NOMO-1 treated with dmso at 0.1 percent for 144 hours (cell line): ENCODE data around the gene HES5.
"Not testable (repeated sequence)": the region's sequence is repeated elsewhere in the genome, so short reads cannot be mapped to it uniquely, and the experiment has no call there.

Experiments
- DNase-seq: peaks from one replicate; lab custom pipeline; 2025; ENCODE audit not compliant: unreplicated experiment; lab: John Stamatoyannopoulos, UW

The HES5 gene, protein sequence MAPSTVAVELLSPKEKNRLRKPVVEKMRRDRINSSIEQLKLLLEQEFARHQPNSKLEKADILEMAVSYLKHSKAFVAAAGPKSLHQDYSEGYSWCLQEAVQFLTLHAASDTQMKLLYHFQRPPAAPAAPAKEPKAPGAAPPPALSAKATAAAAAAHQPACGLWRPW

DNA sequence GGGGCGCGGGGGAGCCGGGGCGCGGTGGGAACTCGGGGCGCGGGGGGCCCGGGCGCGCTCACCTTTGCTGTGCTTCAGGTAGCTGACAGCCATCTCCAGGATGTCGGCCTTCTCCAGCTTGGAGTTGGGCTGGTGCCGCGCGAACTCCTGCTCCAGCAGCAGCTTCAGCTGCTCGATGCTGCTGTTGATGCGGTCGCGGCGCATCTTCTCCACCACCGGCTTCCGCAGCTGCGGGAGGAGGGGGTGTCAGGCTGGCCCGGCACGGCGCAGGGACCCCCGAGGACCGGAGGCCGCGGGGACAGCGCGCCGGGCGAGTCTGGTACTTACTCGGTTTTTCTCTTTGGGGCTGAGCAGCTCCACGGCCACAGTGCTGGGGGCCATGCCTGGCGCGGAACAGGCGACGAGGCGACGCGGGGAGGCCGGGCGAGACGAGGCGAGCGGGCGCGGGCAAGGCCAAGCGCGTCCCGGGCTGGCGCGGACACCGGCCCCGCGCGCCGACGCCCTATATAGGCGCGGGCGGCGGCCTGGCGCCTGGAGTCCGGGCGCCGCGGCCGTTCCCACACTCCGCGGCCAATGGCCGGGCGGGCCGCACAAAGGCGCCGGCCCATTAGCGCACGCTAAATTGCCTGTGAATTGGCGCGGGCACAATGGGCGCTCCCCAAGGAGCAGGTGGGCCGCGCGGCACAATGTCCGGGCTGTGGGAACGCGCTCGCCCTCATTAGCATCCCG, at the start of gene HES5:
Gene HES5, minus strand, starts transcription at position 480 of the 729 bp plus-strand sequence. Its CDS starts 99 bp downstream, at position 381.
- no peak for DNase-seq

DNA sequence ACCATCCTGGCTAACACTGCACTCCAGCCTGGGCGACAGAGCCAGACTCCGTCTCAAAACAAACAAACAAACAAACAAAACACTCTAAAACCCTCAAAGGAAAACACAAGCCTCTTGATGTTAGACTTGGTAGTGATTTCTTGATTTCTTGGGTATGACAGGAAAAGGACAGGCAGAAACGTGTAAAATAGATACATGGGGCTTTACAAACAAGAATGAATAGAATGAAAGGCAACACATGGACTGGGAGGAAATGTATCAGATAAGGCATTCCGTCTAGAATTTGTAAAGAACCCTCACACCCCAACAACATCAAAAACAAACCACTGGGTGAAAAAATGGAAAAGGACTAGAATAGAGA, 48.7 kb upstream of the HES5 start:
- DNase-seq = no peak

DNA sequence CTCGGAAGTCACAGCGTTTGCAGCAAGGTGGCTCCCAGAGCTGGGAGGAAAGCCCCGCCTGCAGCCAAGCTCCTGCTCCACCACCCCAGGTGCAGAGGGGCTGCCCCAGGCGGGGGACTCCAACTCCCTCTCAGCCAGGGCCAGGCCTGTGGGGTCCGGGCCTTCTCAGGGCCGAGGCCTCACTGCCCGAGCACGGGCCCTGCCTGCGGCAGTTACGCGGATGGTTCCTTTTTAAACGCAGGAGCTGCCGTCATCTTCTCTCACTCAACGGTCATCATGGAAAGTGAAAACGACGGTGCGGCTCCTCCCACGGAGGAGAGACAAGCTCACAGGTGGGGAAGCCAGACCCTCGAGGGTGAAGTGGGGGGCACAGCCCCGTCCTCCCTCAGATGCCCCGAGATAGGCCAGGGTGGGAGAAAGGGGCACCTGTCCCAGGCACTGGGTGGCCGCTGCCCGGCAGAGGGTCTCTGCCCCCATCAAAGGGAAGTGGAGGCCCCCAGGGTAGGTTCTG, 47.6 kb upstream of the HES5 start:
- DNase-seq = not testable (repeated sequence)

DNA sequence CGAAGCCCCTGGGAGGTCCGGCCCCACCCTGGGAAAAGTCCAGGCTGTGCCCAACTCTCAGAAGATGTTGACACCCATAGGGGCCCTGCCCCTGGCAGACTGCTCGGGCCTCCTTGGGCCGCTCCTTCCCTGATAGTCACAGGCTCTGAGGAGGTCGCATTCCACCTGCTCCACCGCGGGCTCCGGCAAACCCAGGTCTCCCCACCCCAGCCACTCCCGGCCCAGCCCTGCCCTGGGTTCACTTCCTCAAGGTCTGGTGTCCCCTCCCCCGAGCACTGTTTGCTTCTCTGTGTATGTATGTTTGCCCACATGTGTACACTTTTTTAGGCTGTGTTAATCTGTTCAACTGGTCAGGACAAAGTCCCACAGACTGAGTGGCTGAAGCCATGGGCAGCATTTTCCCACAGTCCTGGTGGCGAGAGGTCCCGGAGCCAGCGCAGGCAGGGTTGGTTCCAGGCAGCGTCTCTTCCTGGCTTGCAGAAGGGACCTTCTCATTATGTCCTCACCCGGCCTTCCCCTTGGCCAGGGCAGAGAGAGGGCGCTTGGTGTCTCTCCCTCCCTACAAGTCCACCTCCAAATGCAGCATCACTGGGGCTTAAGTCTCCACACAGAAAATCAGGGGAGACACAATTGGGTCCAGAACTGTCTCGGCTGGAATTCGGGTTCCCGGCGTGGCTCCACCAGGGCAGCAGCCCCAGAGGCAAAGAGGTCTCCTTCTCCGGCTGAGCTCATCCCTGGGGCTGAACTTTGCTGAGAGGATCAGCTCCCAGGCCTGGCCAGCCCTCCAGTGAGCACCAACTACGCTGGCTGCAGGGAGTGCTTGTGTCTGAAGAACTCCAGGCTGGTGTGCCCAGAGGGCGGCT, 46.0 kb upstream of the HES5 start:
- DNase-seq = no peak

DNA sequence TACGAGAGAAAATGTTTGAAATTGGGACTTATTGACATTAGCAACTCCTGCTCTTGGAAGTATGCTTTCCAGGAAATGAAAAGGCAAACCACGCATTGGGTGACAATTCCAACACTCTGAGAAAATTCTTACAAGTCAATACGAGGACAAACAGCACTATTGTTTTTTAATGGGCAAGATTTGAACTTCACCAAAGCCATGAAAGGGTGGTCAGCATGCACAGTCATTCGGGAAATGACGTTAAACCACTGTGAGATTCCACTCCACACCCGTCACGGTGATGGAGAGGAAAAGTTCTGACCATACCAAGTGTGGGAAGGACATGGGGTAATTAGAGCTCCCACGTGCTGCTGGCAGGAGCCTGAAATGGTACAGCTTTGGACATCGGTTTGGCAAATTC, 44.3 kb upstream of the HES5 start:
- DNase-seq = no peak

DNA sequence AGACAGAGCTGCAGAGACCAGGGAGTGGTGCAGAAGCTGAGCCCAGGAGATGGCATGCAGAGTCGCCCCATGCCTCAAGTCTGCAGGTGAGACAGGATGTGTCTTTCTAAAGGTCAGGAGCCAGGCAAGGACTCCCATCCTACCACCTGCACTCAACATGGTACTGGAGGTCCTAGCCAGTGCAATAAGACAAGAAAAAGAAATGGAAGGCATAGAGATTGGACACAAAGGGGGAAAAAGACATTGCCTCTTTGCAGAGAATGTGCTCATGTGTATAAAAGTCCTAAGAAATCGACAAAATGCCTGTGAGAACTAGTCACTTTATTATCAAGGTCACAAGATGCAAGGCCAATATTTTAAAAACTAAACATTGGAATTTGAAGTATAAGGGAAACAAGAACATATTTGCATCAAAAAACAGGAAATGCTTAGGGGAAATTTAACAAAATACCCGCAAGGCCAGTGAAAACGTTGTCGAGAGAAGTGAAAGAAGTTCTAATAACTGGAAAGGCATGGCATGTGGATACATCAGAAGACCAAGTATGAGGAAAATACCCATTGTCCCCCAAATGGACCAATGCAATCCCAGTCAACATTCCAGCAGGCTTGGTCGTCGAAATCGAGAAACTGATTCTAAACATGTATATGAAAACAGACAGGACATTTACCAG, 43.3 kb upstream of the HES5 start:
- DNase-seq = no peak

DNA sequence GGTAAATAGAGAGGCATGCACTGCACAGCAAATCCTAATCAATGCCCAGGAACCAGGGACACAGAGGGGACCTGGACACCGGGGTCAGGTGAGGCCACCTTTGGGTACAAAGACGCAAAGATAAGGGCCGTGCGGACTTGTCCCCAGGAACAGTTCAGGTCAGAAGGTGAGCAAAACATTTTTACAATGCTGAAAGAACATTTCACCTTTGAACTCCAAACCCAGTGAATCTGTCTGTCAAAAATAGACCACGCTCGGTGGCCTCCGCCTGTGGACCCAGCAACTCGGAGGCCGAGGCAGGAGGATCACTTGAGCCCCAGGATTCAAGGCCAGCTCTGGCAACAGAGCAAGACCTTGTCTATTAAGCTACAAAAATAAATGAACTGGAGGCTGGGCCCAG, 41.3 kb upstream of the HES5 start:
- DNase-seq = no peak

DNA sequence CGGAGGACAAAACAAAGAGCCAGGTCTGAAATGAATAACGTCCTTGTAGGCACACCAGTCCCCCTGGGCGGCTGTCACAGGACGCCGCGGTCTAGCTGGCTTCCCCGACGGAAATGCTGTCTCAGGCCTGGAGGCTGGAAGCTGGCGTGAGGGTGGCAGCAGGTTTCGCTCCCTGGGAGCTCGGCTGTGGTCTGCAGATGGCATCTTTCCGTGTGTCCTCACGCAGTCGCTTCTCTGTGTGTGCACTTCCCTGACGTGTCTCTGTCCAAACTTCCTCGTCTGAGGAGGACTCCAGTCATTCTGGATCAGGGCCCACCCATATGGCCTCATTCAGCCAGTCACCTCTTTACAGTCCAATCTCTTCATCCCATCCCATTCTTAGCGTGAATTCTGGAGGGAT, 40.3 kb upstream of the HES5 start:
- no peak for DNase-seq

DNA sequence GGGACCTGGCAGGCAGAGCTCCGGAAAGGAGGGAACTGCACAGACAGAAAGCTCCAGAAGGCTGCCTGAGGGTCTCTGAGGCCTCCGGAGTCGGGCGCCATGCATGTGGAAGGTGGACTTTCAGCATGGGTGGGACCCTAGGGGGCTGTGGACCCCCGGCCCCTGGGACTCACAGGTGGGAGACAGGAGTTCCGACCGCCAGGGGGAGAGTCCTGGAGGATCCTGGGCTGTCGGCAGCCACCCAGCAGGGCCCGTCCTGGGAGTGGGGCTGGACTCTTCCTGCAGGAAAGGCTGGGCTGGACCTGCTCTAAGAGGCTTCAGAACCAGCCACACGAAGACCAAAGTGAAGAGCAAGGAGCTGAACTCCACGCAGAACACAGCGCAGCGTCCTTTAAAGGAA, 39.6 kb upstream of the HES5 start:
- DNase-seq = not testable (repeated sequence)

DNA sequence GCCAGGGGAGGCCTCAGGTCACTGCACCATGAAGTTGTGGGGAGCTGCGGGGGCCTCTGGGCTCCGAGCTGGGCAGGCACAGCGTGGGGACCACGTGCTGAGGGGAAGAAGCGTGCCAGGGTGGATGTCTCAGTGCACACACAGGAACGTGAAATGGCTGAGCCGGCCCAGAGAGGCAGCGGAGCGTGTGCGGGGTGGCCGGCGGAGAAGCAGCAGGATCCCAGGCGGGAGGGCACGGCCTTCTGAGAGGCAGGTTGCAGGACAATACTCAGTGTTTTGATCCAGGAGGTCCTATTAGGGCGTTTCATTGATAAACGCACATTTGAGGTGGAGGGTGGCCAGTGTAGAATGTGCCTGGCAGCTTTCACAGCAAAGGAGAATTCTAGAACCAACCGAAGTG, 39.0 kb upstream of the HES5 start:
- DNase-seq = no peak

DNA sequence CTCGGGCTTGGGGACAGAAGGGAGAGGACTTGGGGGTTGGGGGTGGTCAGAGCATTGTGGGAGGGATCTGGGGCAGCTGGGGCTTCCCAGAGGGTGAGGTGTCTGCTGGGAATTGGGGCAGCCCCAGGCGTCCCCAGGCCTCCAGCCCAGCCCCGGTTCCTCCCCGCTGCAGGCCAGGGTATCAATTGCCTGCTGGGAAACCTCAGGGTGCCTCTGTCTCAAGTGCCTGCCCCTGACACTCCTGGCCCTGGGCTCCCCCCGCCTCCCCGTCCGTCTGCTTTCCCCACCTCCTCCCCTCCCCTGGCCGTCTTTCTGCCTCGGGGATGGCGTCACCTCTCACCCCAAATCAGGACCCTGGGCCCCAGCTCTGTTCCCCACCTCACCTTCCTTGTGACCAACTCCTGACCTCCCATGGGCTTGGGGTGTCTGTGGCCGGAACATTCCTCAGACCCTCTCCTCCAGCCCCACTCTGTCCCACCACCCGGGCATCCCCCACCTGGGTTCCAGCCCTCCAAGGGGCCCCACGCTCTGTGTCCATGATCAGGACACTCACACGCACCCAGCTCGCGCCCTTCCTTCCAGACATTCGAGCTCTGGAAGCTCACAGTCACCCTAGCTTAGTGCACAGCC, 38.2 kb upstream of the HES5 start:
- not testable (repeated sequence) for DNase-seq

DNA sequence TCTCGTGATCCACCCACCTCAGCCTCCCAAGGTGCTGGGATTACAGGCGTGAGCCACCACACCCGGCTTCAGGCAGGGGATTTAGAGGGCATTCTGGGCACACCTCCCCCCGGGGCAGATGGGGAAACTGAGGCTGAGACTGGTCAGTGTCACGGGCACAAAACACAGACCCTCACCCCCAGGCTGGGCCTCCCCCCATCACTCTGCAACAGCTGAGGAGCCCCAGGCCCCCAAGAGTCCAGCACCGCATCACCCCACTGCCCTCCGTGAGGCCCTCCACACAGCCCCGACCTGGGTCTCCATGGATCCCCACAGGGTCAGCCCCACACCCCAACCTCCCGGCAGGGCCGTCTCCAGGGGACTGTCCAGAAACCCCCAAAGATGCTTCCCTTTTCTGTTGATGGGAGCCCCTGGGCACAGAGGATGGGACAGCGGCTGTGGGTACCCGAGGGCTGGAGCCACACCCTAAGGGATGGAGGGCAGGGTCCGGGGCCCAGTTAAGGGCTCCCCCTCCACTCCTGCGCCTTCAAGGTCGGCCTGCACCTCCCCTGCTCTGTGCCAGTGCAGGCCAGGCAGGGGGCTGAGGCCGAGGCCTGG, 37.1 kb upstream of the HES5 start:
- DNase-seq = no peak

DNA sequence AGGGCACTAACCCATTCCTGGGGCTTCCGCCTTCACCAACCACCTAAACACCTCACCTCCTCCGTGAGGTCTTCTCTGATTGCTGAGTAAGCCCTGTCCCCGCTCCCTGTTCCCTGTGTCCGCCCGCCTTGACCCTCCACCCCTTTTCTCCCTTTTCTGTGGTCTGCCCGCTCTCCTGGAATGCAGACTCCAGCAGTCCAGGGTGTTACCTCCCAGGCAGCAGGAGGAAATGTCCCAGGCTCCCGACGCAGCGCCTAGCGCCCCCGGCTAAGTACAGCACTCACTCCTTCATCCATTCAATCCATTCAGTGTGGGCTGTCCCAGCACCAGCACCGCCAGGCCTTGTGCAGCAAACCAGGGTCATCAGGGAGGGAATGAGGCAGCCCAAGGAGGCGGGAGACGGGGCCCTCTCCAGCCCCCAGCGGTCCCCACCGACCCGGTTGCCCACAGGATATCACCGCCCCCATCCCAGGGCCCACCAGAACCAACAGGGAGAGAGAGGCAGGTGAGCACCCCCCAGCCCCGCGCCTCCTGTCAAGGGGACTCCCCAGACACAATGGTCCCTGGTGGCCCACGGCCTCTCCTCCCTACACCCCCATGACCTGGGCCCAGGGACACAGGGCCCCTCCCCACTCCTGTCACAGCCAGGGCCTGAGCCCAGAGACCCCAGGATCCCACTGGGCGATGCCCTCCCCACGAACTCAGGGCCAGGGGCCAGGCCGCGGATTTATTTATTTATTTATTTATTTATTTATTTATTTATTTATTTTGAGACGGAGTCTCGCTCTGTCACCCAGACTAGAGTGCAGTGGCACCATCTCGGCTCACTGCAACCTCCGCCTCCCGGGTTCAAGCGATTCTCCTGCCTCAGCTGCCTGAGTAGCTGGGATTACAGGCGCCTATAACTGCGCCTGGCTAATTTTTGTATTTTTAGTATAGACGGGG, 36.3 kb upstream of the HES5 start:
- no peak for DNase-seq

DNA sequence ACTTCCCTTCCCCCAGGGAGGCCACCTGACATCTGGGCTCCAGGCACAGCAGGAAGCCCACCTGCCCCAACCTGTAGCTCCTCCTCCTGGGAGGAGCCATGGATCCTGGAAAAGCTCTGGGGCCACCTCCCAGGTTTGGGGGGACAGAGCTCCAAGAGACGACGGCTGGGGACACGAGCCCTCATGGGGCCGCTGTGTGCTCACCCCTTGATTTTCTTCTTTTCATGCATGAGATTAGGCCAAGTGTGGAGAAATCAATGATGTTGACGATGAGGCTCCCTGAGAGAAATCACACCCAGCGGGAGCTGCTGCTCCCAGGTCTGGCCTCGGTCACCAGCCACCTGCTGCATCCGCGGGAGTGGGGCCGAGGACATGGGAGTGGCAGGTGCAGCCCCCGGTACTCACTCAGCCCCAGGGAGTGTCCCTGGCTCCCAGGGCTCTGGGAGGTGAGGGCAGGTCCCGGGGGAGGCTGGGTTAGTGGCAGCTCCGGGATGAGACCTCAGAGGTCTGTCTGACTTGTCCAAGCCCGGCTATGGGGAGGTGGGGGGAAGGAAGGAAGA, 34.8 kb upstream of the HES5 start:
- no peak for DNase-seq

DNA sequence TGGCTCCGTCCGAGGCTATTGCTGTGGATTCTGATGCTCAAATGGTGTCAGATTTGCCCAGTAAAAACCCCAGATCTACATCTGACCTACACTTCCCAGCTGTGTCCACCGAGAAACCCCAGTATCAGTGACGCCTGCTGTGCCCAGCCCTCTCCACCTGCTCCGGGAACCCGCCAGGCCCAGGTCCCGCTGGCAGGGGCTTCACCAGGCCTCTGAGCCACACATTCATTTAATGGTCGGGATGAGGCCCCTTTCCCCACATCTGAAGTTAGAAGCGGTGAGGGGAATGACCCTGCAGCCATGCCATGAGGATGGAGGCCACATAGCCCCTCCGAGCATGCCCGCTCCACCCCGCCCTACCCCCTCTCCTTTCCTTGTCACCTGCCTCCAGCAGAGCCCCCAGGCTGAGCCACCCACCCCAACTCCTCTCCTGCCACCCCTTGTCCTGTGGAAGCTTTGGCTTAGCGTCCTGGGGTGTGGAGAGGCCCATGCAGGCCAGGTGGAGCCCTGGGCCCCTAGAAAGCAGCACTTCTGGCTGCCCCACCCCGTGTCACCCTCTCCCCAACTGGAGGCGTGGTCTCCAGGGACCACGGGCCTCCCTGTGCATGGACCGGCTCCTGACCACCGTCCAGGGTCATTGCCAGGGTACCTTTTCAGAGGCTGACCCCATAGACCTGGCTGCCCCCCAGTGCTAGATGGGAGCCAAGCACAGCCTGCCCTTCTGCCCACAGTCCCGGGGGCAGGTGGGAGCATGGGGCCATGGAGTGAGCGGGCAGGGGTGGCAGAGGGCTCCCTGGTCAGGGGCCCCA, 34.1 kb upstream of the HES5 start:
- DNase-seq = no peak

DNA sequence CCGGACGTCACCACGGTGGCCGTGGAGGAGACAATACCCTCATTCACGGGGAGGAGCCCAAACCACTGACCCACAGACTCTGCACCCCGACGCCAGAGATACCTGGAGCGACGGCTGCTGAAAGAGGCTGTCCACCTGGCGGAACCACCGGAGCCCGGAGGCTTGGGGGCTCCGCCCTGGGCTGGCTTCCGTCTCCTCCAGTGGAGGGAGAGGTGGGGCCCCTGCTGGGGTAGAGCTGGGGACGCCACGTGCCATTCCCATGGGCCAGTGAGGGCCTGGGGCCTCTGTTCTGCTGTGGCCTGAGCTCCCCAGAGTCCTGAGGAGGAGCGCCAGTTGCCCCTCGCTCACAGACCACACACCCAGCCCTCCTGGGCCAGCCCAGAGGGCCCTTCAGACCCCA, 33.1 kb upstream of the HES5 start:
- no peak for DNase-seq

DNA sequence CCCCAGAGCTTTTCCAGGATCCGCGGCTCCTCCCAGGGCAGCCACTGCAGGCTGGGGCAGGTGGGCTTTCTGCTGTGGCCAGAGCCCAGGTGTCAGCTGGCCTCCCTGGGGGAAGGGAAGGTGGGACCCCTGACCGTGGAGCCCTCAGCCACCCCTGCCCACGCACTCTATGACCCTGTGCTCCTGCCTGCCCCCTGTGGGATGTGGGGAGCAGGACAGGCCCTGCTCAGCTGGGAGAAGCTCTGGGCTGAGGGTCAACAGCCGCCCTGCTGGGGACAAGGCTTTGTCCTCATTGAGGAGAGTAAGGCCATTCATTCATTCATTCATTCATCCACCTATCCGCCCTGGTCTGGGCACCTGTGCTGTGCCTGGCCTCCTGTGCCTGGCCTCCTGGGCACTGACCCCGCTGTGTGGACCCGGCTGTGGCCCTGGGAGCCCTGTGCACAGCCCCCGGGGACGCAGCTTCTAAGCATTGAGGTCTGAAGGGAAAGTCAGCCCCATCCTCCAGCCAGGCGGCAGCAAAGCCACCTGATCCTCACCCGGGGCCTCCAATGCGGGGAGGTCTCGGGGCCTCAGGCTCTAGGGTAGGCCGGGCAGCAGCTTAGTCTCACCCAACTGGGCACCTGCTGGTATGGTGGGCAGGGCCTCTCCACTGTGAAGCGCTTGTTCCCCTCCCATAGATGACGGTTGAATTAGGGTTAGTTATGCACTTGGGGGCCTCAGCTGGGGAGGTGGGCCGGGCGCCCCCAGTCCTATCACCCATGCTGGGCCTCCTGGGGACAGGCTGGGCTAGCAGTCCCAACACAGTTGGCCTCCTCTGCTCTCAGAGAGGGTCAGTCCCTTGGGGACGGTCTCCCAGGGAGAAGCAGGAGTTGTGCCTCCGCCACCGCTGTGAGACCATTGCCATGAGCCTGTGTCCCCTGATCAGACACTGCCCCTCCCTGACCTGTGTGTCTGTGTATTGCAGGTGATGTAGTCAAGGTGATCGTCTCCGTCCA, 32.1 kb upstream of the HES5 start:
- DNase-seq = no peak
